HUES6 (cell line): ENCODE data around the gene HOXC11.

Source experiments
- H3K27ac ChIP-seq: 2 replicates; pipeline ENCODE4 v1.7.0; 2013; ENCODE audit warnings: low read depth, mild to moderate bottlenecking, low read length, inconsistent platforms
- H3K27me3 ChIP-seq: 2 replicates; pipeline ENCODE4 v1.6.1; 2013; ENCODE audit warnings: low read length; ENCODE audit not compliant: control insufficient read depth, insufficient read depth
- H3K36me3 ChIP-seq: 2 replicates; pipeline ENCODE4 v1.6.1; 2013; ENCODE audit warnings: low read length; ENCODE audit not compliant: control insufficient read depth, insufficient read depth
- H3K4me1 ChIP-seq: 2 replicates; pipeline ENCODE4 v1.6.1; 2013; ENCODE audit warnings: low read length; ENCODE audit not compliant: control insufficient read depth, insufficient read depth
- H3K4me3 ChIP-seq: 2 replicates; pipeline ENCODE4 v1.5.1; 2013; ENCODE audit warnings: low read depth, low read length
- H3K9ac ChIP-seq: one replicate; pipeline ENCODE4 v1.6.1; 2013; ENCODE audit warnings: mild to moderate bottlenecking, low read length
- H3K9me3 ChIP-seq: 2 replicates; pipeline ENCODE4 v1.6.1; 2013; ENCODE audit warnings: low read depth, low read length; ENCODE audit not compliant: control insufficient read depth, insufficient read depth

HOXC11 gene

GRCh38 chr12:53953831-53954693 is 18.9 kb upstream of the HOXC11 start:
- Histone ChIP-seq H3K4me1 (peaks cover 3% of the 10 kb centered on the region; the same call in 1 of the 2 replicates), H3K9ac (no peak overlapping the region), H3K27me3 (peaks cover 100% of the 10 kb centered on the region), H3K9me3 (no peaks in the 10 kb centered on the region), H3K27ac (no peak overlapping the region), H3K4me3 (no peak overlapping the region), H3K36me3 (no peaks in the 10 kb centered on the region)

- H3K27me3 ChIP-seq = peaks cover 100% of the 10 kb centered on the region
Measured at GRCh38 chr12:53954694-53955035, 18.3 kb upstream of the HOXC11 start, which contains the start of gene HOXC12. Gene HOXC12 (plus strand): TSS chr12:53954903. CDS start chr12:53954930, 27 bp downstream.

GRCh38 chr12:53955036-53955775 is 17.7 kb upstream of the HOXC11 start:
- Histone ChIP-seq H3K9me3 (no peaks in the 10 kb centered on the region), H3K36me3 (no peaks in the 10 kb centered on the region), H3K27me3 (peaks cover 100% of the 10 kb centered on the region), H3K9ac (no peak overlapping the region), H3K4me1 (no peaks in the 10 kb centered on the region; the same call in 1 of the 2 replicates), H3K4me3 (peak overlapping the region; percentile 24; the same call in 1 of the 2 replicates), H3K27ac (no peak overlapping the region)

More at GRCh38 chr12:53954694-53955035, 18.3 kb upstream of the HOXC11 start, which contains the start of gene HOXC12:
- H3K4me1 ChIP-seq = peaks cover 2% of the 10 kb centered on the region; the same call in 1 of the 2 replicates
- H3K9ac ChIP-seq = no peak within 1 kb of the TSS
- H3K27ac ChIP-seq = no peak within 1 kb of the TSS
- H3K36me3 ChIP-seq = no peaks in the 10 kb centered on the region
- no peaks in the 10 kb centered on the region for H3K9me3 ChIP-seq
- peak within 1 kb of the TSS; percentile 24; the same call in 1 of the 2 replicates for H3K4me3 ChIP-seq

GRCh38 chr12:53955776-53956250 is 17.1 kb upstream of the HOXC11 start:
- no peaks in the 10 kb centered on the region for H3K9me3 ChIP-seq
- H3K27me3 ChIP-seq = peaks cover 100% of the 10 kb centered on the region
- H3K9ac ChIP-seq = no peak overlapping the region
- H3K36me3 ChIP-seq = no peaks in the 10 kb centered on the region
- no peaks in the 10 kb centered on the region; the same call in 1 of the 2 replicates for H3K4me1 ChIP-seq
- no peak overlapping the region for H3K27ac ChIP-seq
- no peak overlapping the region for H3K4me3 ChIP-seq

- Histone ChIP-seq H3K27me3 (peaks cover 100% of the 10 kb centered on the region), H3K9me3 (no peaks in the 10 kb centered on the region), H3K27ac (no peak overlapping the region), H3K4me3 (no peak overlapping the region), H3K4me1 (no peaks in the 10 kb centered on the region; the same call in 1 of the 2 replicates), H3K36me3 (no peaks in the 10 kb centered on the region), H3K9ac (no peak overlapping the region)
Measured at GRCh38 chr12:53956251-53956887, 16.6 kb upstream of the HOXC11 start.

GRCh38 chr12:53956914-53957536 is 15.9 kb upstream of the HOXC11 start:
- no peak overlapping the region for H3K27ac ChIP-seq
- H3K4me1 ChIP-seq = no peaks in the 10 kb centered on the region; the same call in 1 of the 2 replicates
- no peak overlapping the region for H3K9ac ChIP-seq
- no peaks in the 10 kb centered on the region for H3K9me3 ChIP-seq
- H3K27me3 ChIP-seq = peaks cover 100% of the 10 kb centered on the region
- no peak overlapping the region for H3K4me3 ChIP-seq
- H3K36me3 ChIP-seq = no peaks in the 10 kb centered on the region

- H3K27ac ChIP-seq = no peak overlapping the region
- H3K36me3 ChIP-seq = no peaks in the 10 kb centered on the region
- H3K9ac ChIP-seq = no peak overlapping the region
- no peaks in the 10 kb centered on the region for H3K9me3 ChIP-seq
- H3K27me3 ChIP-seq = peaks cover 100% of the 10 kb centered on the region
- H3K4me1 ChIP-seq = no peaks in the 10 kb centered on the region; the same call in 1 of the 2 replicates
- H3K4me3 ChIP-seq = no peak overlapping the region
Measured at GRCh38 chr12:53958128-53958527, 14.8 kb upstream of the HOXC11 start.

GRCh38 chr12:53959314-53959713 is 13.6 kb upstream of the HOXC11 start:
- Histone ChIP-seq H3K9me3 (no peaks in the 10 kb centered on the region), H3K36me3 (no peaks in the 10 kb centered on the region), H3K27me3 (peaks cover 100% of the 10 kb centered on the region), H3K27ac (no peak overlapping the region), H3K9ac (no peak overlapping the region), H3K4me1 (no peaks in the 10 kb centered on the region), H3K4me3 (no peak overlapping the region)

- H3K36me3 ChIP-seq = no peaks in the 10 kb centered on the region
- peaks cover 100% of the 10 kb centered on the region for H3K27me3 ChIP-seq
- H3K4me3 ChIP-seq = no peak overlapping the region
- no peaks in the 10 kb centered on the region for H3K4me1 ChIP-seq
- H3K9ac ChIP-seq = no peak overlapping the region
- H3K9me3 ChIP-seq = no peaks in the 10 kb centered on the region
- no peak overlapping the region for H3K27ac ChIP-seq
Measured at GRCh38 chr12:53960187-53961024, 12.5 kb upstream of the HOXC11 start.
